Calu3 (cell line): ENCODE data around the gene LPAR3. TPM values are rescaled to one million over a fixed set of nuclear protein-coding genes. Genes with fewer than 3 reads are reported as not detected.

Experiments used
- BruUV-seq: library from RNA; stranded (reverse); fragments of 400-500 nt; replicated peaks from 2 replicates; lab custom pipeline; 2021; lab: Mats Ljungman, UMichigan
- CTCF ChIA-PET: fragments of 300-600 bp; sonication (Branson Sonifier 250); formaldehyde crosslinking; loops from one replicate; lab custom pipeline; 2022; ENCODE audit warnings: antibody characterized with exemption; lab: Charles Lee
- DNase-seq: peaks from one replicate; pipeline ENCODE4 v3.0.0; 2022
- H3K27ac Mint-ChIP-seq: one replicate; pipeline ENCODE4 v1.8.0; 2022; ENCODE audit warnings: mixed read lengths; ENCODE audit not compliant: unreplicated experiment
- H3K27me3 Mint-ChIP-seq: one replicate; pipeline ENCODE4 v1.8.0; 2022; ENCODE audit warnings: mixed read lengths; ENCODE audit not compliant: unreplicated experiment
- H3K36me3 Mint-ChIP-seq: one replicate; pipeline ENCODE4 v1.8.0; 2022; ENCODE audit warnings: mild to moderate bottlenecking, moderate library complexity, mixed read lengths; ENCODE audit not compliant: insufficient read depth, unreplicated experiment
- H3K4me1 Mint-ChIP-seq: one replicate; pipeline ENCODE4 v1.8.0; 2022; ENCODE audit warnings: mild to moderate bottlenecking, low read depth, mixed read lengths; ENCODE audit not compliant: unreplicated experiment
- H3K4me3 Mint-ChIP-seq: one replicate; pipeline ENCODE4 v1.8.0; 2022; ENCODE audit warnings: mild to moderate bottlenecking, low read depth, moderate library complexity, mixed read lengths; ENCODE audit not compliant: unreplicated experiment
- H3K9me3 Mint-ChIP-seq: one replicate; pipeline ENCODE4 v1.8.0; 2022; ENCODE audit warnings: low read depth, mixed read lengths; ENCODE audit not compliant: unreplicated experiment
- intact Hi-C: fragments of 100-400 bp; cut with micrococcal nuclease; formaldehyde crosslinking; loops from one replicate; pipeline ENCODE4 v1.10.0; 2022; ENCODE audit not compliant: unreplicated experiment
- total RNA-seq: library from RNA; stranded (reverse); gene quantifications from 2 replicates; pipeline ENCODE4 v1.2.3, GENCODE V29; 2022
- TF ChIP-seq, protein P1 (sequence below): fragments of 200-600 bp; IDR thresholded peaks from one replicate; pipeline ENCODE4 v1.8.0; 2022; ENCODE audit warnings: antibody characterized with exemption; ENCODE audit not compliant: unreplicated experiment

LPAR3 gene
- total RNA-seq, 1 experiment from 2014 or later: 14.0 TPM

DNA sequence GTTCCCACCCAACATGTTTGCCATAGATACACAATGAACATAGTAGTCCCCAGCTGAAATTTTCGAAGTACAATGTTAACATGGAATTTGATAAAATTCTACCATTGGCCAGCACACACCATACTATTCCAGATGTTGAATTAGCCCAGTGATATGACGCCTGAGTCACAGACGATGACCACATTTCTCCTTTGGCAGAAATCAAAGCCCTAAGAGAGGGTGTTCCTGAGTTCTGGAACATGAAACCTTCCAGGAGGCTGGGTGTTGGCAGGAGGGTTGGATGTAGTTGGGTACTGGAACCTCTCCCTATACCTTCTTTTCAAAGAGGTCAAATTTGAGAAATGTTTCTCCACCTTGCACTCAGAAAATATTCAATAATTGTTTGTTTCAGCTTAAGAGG lies 37.8 kb downstream of the LPAR3 start:
- BruUV-seq: no TSS peak
- Mint-ChIP-seq H3K4me3 (no peak overlapping the region), H3K9me3 (peaks cover 3% of the 10 kb centered on the region), H3K4me1 (peaks cover 36% of the 10 kb centered on the region), H3K27ac (no peak overlapping the region), H3K36me3 (peaks cover 5% of the 10 kb centered on the region), H3K27me3 (no peaks in the 10 kb centered on the region)
- intact Hi-C loops: no loop called here
- TF ChIP-seq, protein P1, sequence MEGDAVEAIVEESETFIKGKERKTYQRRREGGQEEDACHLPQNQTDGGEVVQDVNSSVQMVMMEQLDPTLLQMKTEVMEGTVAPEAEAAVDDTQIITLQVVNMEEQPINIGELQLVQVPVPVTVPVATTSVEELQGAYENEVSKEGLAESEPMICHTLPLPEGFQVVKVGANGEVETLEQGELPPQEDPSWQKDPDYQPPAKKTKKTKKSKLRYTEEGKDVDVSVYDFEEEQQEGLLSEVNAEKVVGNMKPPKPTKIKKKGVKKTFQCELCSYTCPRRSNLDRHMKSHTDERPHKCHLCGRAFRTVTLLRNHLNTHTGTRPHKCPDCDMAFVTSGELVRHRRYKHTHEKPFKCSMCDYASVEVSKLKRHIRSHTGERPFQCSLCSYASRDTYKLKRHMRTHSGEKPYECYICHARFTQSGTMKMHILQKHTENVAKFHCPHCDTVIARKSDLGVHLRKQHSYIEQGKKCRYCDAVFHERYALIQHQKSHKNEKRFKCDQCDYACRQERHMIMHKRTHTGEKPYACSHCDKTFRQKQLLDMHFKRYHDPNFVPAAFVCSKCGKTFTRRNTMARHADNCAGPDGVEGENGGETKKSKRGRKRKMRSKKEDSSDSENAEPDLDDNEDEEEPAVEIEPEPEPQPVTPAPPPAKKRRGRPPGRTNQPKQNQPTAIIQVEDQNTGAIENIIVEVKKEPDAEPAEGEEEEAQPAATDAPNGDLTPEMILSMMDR: no peak
- no peak for DNase-seq
- CTCF ChIA-PET: no interaction called here

DNA sequence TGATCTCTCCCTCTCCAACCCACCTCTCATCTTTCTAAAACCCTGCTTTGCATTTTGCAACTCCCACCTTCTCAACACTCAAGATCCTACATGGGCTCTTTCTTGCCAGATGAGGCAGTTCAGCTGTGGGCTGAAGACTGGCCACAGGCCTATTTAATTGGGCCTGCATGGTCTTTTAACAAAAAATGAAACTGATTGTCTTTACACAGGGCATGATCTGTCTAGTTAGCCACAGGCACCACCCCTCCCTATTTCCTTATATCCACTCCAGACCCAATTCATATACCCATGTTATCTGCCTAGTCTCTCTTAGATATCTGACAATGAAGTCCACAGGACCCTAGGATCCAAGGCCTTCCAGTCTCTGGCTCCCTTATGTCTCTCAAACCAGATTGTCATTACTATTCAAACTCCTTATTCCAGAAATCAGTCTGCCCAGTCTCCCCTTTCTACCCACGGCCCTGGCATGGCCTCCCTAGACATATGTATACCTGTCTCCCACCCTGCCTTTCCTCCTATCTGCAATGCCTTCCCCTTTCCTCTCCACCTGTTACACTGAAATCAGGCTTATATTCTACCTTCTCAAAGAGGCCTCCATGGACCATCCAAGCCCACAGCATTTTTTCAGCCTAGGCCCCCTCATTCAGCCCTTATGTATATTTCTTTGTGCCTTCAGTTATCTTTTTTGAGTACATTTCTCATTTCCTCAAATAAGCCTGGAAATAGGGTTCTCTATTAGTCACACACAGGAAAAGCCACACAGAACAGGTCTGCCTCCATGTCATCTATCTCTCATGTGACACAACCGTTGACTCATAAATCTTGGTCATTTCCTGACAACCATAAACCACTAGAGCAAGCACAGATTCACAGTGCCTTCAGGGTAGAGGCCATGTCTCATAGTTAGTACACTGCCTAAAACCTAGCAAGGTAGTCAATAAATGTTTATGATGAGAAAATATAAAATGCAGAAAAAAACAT lies 39.0 kb downstream of the LPAR3 start:
- H3K27me3 Mint-ChIP-seq: no peaks in the 10 kb centered on the region
- TF ChIP-seq, protein P1: no peak
- H3K4me1 Mint-ChIP-seq: peaks cover 36% of the 10 kb centered on the region
- peak overlapping the region; percentile 61 for H3K27ac Mint-ChIP-seq
- peak; percentile 38 for DNase-seq
- intact Hi-C loops: no loop called here
- BruUV-seq: no TSS peak
- CTCF ChIA-PET: no interaction called here
- H3K36me3 Mint-ChIP-seq: peaks cover 5% of the 10 kb centered on the region
- no peak overlapping the region for H3K4me3 Mint-ChIP-seq
- peaks cover 3% of the 10 kb centered on the region for H3K9me3 Mint-ChIP-seq

- H3K9me3 Mint-ChIP-seq: peaks cover 3% of the 10 kb centered on the region
- intact Hi-C loops: no loop called here
- H3K4me3 Mint-ChIP-seq: no peak overlapping the region
- CTCF ChIA-PET: interaction anchor here (1.0 kb wide), 1 partner anchor 45 kb away, joined by 6 read pairs; no protein-coding TSS in a partner anchor
- H3K36me3 Mint-ChIP-seq: peaks cover 9% of the 10 kb centered on the region
- peaks cover 52% of the 10 kb centered on the region for H3K4me1 Mint-ChIP-seq
- TF ChIP-seq, protein P1: no peak
- BruUV-seq: no TSS peak
- DNase-seq: peak; percentile 26
- H3K27ac Mint-ChIP-seq: peak overlapping the region; percentile 77
- H3K27me3 Mint-ChIP-seq: no peaks in the 10 kb centered on the region
Measured at GRCh38 chr1:84851839-84852238, 41.2 kb downstream of the LPAR3 start.

DNA sequence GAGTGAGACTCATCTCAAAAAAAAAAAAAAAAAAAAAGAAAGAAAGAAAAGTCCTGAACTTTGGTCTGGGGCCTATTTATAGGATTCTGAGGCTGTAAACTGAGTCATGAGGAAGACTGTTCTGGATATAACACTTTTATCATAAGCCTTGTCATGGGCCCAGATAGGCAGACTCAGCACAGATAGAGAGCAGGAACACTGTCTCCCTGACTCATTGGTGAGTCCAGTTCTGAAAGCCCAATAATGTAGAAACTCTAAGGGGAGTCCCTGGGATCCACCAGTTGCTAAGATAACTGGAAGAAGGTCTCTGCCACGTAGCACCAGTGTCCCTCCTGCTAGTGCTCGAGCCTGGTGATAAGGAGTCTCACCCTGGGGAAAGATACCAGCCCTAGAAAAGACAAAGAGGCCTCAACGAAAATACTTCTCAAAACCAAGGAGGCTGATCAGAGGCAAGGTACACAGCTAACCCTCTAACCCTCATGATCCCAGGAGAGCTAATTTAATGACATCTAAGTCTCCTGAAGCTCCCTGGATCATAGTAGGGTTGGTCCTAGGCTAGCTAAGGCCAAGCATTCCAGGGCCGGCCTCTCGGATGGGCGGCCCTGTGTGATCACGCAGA lies 43.5 kb downstream of the LPAR3 start:
- no peak for DNase-seq
- H3K9me3 Mint-ChIP-seq: peaks cover 3% of the 10 kb centered on the region
- H3K4me1 Mint-ChIP-seq: peaks cover 57% of the 10 kb centered on the region
- peaks cover 9% of the 10 kb centered on the region for H3K36me3 Mint-ChIP-seq
- H3K4me3 Mint-ChIP-seq: no peak overlapping the region
- TF ChIP-seq, protein P1: no peak
- intact Hi-C loops: no loop called here
- CTCF ChIA-PET: interaction anchor here (0.7 kb wide), 1 partner anchor 95 kb away, joined by 5 read pairs; no protein-coding TSS in a partner anchor
- H3K27ac Mint-ChIP-seq: no peak overlapping the region
- BruUV-seq: no TSS peak
- no peaks in the 10 kb centered on the region for H3K27me3 Mint-ChIP-seq
